GM12864 (cell line): ENCODE measurements around the gene NMNAT3.

Source experiments
- DNase-seq: peaks from one replicate; pipeline ENCODE4 v3.0.0-alpha.2; 2011; ENCODE audit warnings: low read depth
- H3K4me3 ChIP-seq: 2 replicates; pipeline ENCODE4 v1.5.1; 2011; ENCODE audit warnings: mild to moderate bottlenecking, low read depth, low read length, control low read depth
- TF ChIP-seq, protein P1 (sequence below): IDR thresholded peaks from 2 replicates; pipeline ENCODE4 v1.5.1; 2011; ENCODE audit warnings: low read depth, mild to moderate bottlenecking, moderate library complexity, low read length, control low read depth, inconsistent platforms; ENCODE audit errors: missing control alignments

The NMNAT3 gene

GRCh38 chr3:139555249-139555648, 122.5 kb downstream of the NMNAT3 start:
- TF ChIP-seq, protein P1, sequence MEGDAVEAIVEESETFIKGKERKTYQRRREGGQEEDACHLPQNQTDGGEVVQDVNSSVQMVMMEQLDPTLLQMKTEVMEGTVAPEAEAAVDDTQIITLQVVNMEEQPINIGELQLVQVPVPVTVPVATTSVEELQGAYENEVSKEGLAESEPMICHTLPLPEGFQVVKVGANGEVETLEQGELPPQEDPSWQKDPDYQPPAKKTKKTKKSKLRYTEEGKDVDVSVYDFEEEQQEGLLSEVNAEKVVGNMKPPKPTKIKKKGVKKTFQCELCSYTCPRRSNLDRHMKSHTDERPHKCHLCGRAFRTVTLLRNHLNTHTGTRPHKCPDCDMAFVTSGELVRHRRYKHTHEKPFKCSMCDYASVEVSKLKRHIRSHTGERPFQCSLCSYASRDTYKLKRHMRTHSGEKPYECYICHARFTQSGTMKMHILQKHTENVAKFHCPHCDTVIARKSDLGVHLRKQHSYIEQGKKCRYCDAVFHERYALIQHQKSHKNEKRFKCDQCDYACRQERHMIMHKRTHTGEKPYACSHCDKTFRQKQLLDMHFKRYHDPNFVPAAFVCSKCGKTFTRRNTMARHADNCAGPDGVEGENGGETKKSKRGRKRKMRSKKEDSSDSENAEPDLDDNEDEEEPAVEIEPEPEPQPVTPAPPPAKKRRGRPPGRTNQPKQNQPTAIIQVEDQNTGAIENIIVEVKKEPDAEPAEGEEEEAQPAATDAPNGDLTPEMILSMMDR, result no peak
- DNase-seq, result no peak

DNA sequence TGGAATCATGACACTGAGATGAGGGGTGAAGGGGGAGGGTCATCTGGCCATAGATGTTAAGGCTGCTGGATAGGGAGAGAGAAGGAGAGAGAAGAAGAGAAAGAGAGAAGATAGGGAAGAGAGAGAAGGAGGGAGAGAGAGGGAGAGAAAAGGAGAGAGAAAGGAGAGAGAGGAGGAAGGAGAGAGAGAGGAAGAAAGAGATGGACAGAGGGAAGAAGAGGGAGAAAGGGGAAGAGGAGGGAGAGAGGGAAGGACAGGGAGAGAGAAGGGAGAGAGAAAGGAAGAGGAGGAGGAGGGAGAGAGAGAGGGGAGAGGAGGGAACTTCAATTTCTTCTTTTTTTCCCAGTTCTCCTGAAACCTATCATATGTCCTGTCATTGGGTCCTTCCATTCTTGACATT, 123.1 kb downstream of the NMNAT3 start:
- no peak for DNase-seq
- H3K4me3 ChIP-seq, result no peak overlapping the region
- TF ChIP-seq, protein P1, result no peak

More at GRCh38 chr3:139555249-139555648, 122.5 kb downstream of the NMNAT3 start:
- no peak overlapping the region for H3K4me3 ChIP-seq

DNA sequence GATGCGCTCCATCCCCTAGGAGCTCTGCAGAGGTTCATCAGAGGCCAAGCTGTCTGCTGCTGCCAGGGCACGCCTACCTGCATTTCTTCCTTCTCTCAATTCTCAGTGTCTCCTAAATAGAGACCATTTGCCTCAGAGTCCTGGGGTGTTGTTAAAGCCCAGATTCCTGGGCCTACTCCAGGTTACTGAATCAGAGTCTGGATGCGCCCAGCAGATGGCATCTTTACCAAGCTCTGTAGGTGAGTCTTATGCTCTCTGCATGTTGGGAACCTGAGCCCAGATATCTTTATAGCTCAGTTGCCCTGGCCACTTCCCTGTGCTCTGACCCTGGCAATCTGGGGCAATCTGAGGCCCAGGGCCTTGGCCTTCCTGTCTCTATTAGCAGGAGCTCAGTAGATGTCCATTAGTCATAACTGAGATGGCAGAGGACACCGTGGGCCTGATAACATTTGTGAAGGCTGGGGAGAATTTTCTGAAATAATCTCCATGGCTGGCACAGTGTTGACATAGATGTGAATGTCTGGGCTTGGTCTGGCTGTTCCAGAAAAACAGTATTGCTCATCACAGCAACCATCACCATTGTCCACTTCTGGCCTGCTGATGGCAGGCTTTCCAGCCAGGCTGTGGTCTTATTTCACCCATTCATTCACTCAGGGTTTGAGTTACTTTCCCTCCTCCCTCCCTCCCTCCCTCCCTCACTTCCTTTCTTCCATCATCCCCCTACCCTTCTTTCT, 125.0 kb downstream of the NMNAT3 start:
- H3K4me3 ChIP-seq, result no peak overlapping the region
- DNase-seq, result no peak
- TF ChIP-seq, protein P1, result no peak

DNA sequence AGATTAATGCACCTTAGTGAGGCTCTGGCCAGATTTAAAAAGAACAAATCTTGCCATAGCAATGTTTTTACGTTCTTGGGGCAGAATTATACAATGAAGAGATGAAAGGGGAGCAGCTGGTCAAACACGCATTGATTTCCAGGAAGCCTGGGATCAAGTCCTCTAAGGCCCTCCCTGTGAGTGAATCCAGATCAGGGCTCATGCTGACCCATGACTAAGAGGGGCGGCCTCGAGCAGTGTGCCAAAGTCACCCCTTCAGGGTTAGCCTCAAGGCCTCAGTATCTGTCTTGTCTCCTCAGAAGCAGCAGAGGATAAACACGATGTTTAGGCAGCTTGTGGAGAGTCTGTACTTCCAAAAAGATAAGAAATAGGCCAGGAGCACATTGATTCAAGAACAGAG, 129.0 kb downstream of the NMNAT3 start:
- DNase-seq, result no peak
- no peak overlapping the region for H3K4me3 ChIP-seq
- TF ChIP-seq, protein P1, result no peak

DNA sequence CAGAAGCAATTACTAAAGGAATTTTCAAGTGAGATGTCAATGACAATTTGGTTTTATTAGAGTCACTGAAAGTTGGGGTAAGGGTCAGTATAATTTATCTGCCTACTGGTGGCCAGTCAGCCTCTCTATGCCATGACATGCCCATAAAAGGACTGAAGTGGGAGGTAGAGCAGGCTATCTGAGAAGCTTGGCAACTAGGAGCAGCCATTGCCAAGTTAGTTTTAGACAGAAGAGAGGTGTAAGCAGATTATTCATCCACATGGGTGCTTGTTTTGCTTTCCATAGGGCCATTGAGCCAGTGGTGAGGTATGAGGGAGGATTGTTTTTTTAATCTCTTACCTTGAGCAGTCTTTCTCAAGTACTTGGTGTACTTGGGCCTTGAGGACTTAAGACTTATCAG, 130.1 kb downstream of the NMNAT3 start:
- TF ChIP-seq, protein P1, result no peak
- no peak overlapping the region for H3K4me3 ChIP-seq
- no peak for DNase-seq

GRCh38 chr3:139546772-139547171, 131.0 kb downstream of the NMNAT3 start:
- TF ChIP-seq, protein P1, result no peak
- DNase-seq, result no peak
- no peak overlapping the region for H3K4me3 ChIP-seq
